ENCODE measurements around the gene NKAIN2.
"Not testable (repeated sequence)": the region's sequence is repeated elsewhere in the genome, so short reads cannot be mapped to it uniquely, and the experiment has no call there.

NKAIN2 gene

GRCh38 chr6:124446961-124447360 is 643.3 kb downstream of the NKAIN2 start:
- no peak for DNase-seq

GRCh38 chr6:124459268-124459667 is 655.6 kb downstream of the NKAIN2 start:
- no peak for DNase-seq

GRCh38 chr6:124462750-124463149 is 659.1 kb downstream of the NKAIN2 start:
- no peak for DNase-seq

- DNase-seq: no peak
Observed at GRCh38 chr6:124463271-124463670, 659.6 kb downstream of the NKAIN2 start.

- not testable (repeated sequence) for DNase-seq
Observed at GRCh38 chr6:124464600-124464999, 660.9 kb downstream of the NKAIN2 start.

- no peak for DNase-seq
Observed at GRCh38 chr6:124466949-124467348, 663.3 kb downstream of the NKAIN2 start.

- no peak for DNase-seq
Observed at GRCh38 chr6:124467366-124467765, 663.7 kb downstream of the NKAIN2 start.

GRCh38 chr6:124470803-124471202 is 667.1 kb downstream of the NKAIN2 start:
- DNase-seq: no peak

- no peak for DNase-seq
Observed at GRCh38 chr6:124475176-124475575, 671.5 kb downstream of the NKAIN2 start.

GRCh38 chr6:124478906-124479305 is 675.2 kb downstream of the NKAIN2 start:
- no peak for DNase-seq

- no peak for DNase-seq
Observed at GRCh38 chr6:124479991-124480430, 676.3 kb downstream of the NKAIN2 start.

GRCh38 chr6:124482071-124482491 is 678.4 kb downstream of the NKAIN2 start:
- DNase-seq: no peak

GRCh38 chr6:124487623-124488431 is 684.2 kb downstream of the NKAIN2 start:
- DNase-seq: no peak

- no peak for DNase-seq
Observed at GRCh38 chr6:124490122-124490521, 686.5 kb downstream of the NKAIN2 start.

- no peak for DNase-seq
Observed at GRCh38 chr6:124493259-124493658, 689.6 kb downstream of the NKAIN2 start.

GRCh38 chr6:124494956-124495664 is 691.4 kb downstream of the NKAIN2 start:
- no peak for DNase-seq

GRCh38 chr6:124495665-124496190 is 692.1 kb downstream of the NKAIN2 start:
- DNase-seq: no peak

- no peak for DNase-seq
Observed at GRCh38 chr6:124496334-124496733, 692.7 kb downstream of the NKAIN2 start.

GRCh38 chr6:124512431-124512830 is 708.8 kb downstream of the NKAIN2 start:
- no peak for DNase-seq

GRCh38 chr6:124517339-124517738 is 713.7 kb downstream of the NKAIN2 start:
- no peak for DNase-seq

- DNase-seq: no peak
Observed at GRCh38 chr6:124520514-124520913, 716.8 kb downstream of the NKAIN2 start.

GRCh38 chr6:124522335-124522734 is 718.7 kb downstream of the NKAIN2 start:
- no peak for DNase-seq

- DNase-seq: no peak
Observed at GRCh38 chr6:124524491-124525200, 721.0 kb downstream of the NKAIN2 start.

Measured in CD4-positive, alpha-beta T cell treated with Interferon alpha-2 for 1 hour (primary cell).